IMR-90 (cell line): Measurements from ENCODE around the gene PROX2. TPM values are rescaled to one million over a fixed set of nuclear protein-coding genes. Genes with fewer than 3 reads are reported as not detected.

ENCODE experiments used
- ATAC-seq: fragments of 200-7000 bp; cut with Tn5 transposase; 2 replicates; pipeline ENCODE4 v1.9.1; 2020; ENCODE audit warnings: low read depth, mild to moderate bottlenecking, moderate library complexity
- BruUV-seq: library from RNA; stranded (reverse); fragments of 400-500 nt; replicated peaks from 2 replicates; lab custom pipeline; 2021; lab: Mats Ljungman, UMichigan
- CTCF ChIA-PET: fragments of 300-600 bp; formaldehyde crosslinking; extraction: SDS; loops from one replicate; lab custom pipeline; 2021; ENCODE audit warnings: antibody characterized with exemption; lab: Yijun Ruan, JAX
- POLR2A ChIA-PET: fragments of 300-600 bp; sonication (Branson Sonifier 250); formaldehyde crosslinking; loops from one replicate; lab custom pipeline; 2022; ENCODE audit warnings: antibody characterized with exemption; ENCODE audit not compliant: unreplicated experiment; lab: Charles Lee
- DNase-seq: peaks from one replicate; pipeline ENCODE4 v3.0.0; 2013
- H2AFZ ChIP-seq: replicated peaks from 2 replicates; pipeline ENCODE3; 2013; ENCODE audit warnings: low read length, mild to moderate bottlenecking; ENCODE audit not compliant: poor library complexity
- H2AK5ac ChIP-seq: 2 replicates; pipeline ENCODE4 v1.6.1; 2013; ENCODE audit warnings: low read depth, low read length, inconsistent platforms
- H2AK9ac ChIP-seq: replicated peaks from 2 replicates; pipeline ENCODE3; 2013; ENCODE audit warnings: mild to moderate bottlenecking, low read depth, low read length, moderate library complexity; ENCODE audit not compliant: poor library complexity
- H2BK120ac ChIP-seq: 2 replicates; pipeline ENCODE4 v1.6.1; 2013; ENCODE audit warnings: low read depth, low read length, inconsistent platforms
- H2BK15ac ChIP-seq: 3 replicates; pipeline ENCODE4 v1.6.1; 2013; ENCODE audit warnings: low read depth, low read length, inconsistent platforms
- H2BK20ac ChIP-seq: 2 replicates; pipeline ENCODE4 v1.6.1; 2013; ENCODE audit warnings: low read depth, mild to moderate bottlenecking, inconsistent platforms, low read length, moderate library complexity
- H2BK5ac ChIP-seq: 2 replicates; pipeline ENCODE4 v1.6.1; 2013; ENCODE audit warnings: mild to moderate bottlenecking, low read depth, low read length, inconsistent platforms; ENCODE audit not compliant: poor library complexity, severe bottlenecking
- H3K14ac ChIP-seq: replicated peaks from 2 replicates; pipeline ENCODE4 v1.6.1; 2013; ENCODE audit warnings: low read depth, low read length, inconsistent platforms
- H3K18ac ChIP-seq: 2 replicates; pipeline ENCODE4 v1.6.1; 2013; ENCODE audit warnings: low read depth, low read length, control low read depth
- H3K23ac ChIP-seq: 2 replicates; pipeline ENCODE4 v1.6.1; 2013; ENCODE audit warnings: low read depth, low read length, inconsistent platforms
- H3K27ac ChIP-seq: 2 replicates; pipeline ENCODE4 v1.5.1; 2013; ENCODE audit warnings: mild to moderate bottlenecking, control low read depth, low read length; ENCODE audit not compliant: insufficient read depth
- H3K27me3 ChIP-seq: 2 replicates; pipeline ENCODE4 v1.6.1; 2013; ENCODE audit warnings: low read length; ENCODE audit not compliant: control insufficient read depth, insufficient read depth
- H3K36me3 ChIP-seq: 2 replicates; pipeline ENCODE4 v1.6.1; 2013; ENCODE audit warnings: low read length, mixed read lengths; ENCODE audit not compliant: control insufficient read depth, insufficient read depth
- H3K4ac ChIP-seq: 2 replicates; pipeline ENCODE4 v1.6.1; 2013; ENCODE audit warnings: low read depth, low read length, inconsistent platforms
- H3K4me1 ChIP-seq: 2 replicates; pipeline ENCODE4 v1.6.1; 2013; ENCODE audit warnings: low read length, mixed read lengths; ENCODE audit not compliant: control insufficient read depth, insufficient read depth
- H3K4me2 ChIP-seq: 2 replicates; pipeline ENCODE4 v1.6.1; 2013; ENCODE audit warnings: low read depth, mild to moderate bottlenecking, control low read depth, low read length, moderate library complexity
- H3K4me3 ChIP-seq: 2 replicates; pipeline ENCODE4 v1.5.1; 2013; ENCODE audit warnings: low read depth, mild to moderate bottlenecking, control low read depth, low read length, moderate library complexity; ENCODE audit not compliant: insufficient read depth
- H3K56ac ChIP-seq: 2 replicates; pipeline ENCODE4 v1.6.1; 2013; ENCODE audit warnings: low read length, inconsistent platforms; ENCODE audit not compliant: insufficient read depth; ENCODE audit errors: extremely low read depth
- H3K79me1 ChIP-seq, 2 experiments: 2 replicates each; pipeline ENCODE4 v1.6.1; 2013; ENCODE audit warnings: low read length in 2 of 2, inconsistent platforms in 1 of 2, low read depth in 1 of 2
- H3K9ac ChIP-seq: 2 replicates; pipeline ENCODE4 v1.6.1; 2013; ENCODE audit warnings: low read depth, low read length, control low read depth
- H3K9me1 ChIP-seq: 2 replicates; pipeline ENCODE4 v1.6.1; 2013; ENCODE audit warnings: low read length, inconsistent platforms; ENCODE audit not compliant: insufficient read depth
- H3K9me3 ChIP-seq: 2 replicates; pipeline ENCODE4 v1.6.1; 2013; ENCODE audit warnings: low read length; ENCODE audit not compliant: control insufficient read depth, insufficient read depth
- H4K20me1 ChIP-seq: 2 replicates; pipeline ENCODE4 v1.6.1; 2013; ENCODE audit warnings: low read length, inconsistent platforms; ENCODE audit not compliant: insufficient read depth
- H4K5ac ChIP-seq: 2 replicates; pipeline ENCODE4 v1.6.1; 2013; ENCODE audit warnings: mild to moderate bottlenecking, low read depth, low read length, control low read depth
- H4K8ac ChIP-seq, 2 experiments: 2 replicates each; pipeline ENCODE4 v1.6.1; 2013; ENCODE audit warnings: low read depth in 2 of 2, low read length in 2 of 2, control low read depth in 1 of 2, inconsistent platforms in 1 of 2
- H4K91ac ChIP-seq: 2 replicates; pipeline ENCODE4 v1.6.1; 2013; ENCODE audit warnings: low read depth, low read length, inconsistent platforms; ENCODE audit not compliant: insufficient read depth
- BHLHE40 ChIP-seq: fragments of 150-350 bp; IDR thresholded peaks from 2 replicates; pipeline ENCODE4 v1.6.1; 2016; ENCODE audit warnings: mild to moderate bottlenecking, low read depth, low read length
- CEBPB ChIP-seq: IDR thresholded peaks from 2 replicates; pipeline ENCODE4 v1.6.1; 2012; ENCODE audit warnings: low read depth, low read length, improper control_type of control experiment
- FOS ChIP-seq: fragments of 150-350 bp; IDR thresholded peaks from 2 replicates; pipeline ENCODE4 v1.6.1; 2016; ENCODE audit warnings: low read depth, low read length
- MAZ ChIP-seq: IDR thresholded peaks from 2 replicates; pipeline ENCODE4 v1.6.1; 2012; ENCODE audit warnings: low read depth, mild to moderate bottlenecking, low read length, improper control_type of control experiment, moderate library complexity, borderline replicate concordance
- NFE2L2 ChIP-seq: fragments of 150-350 bp; IDR thresholded peaks from 2 replicates; pipeline ENCODE4 v1.6.1; 2016; ENCODE audit warnings: low read depth, mild to moderate bottlenecking, low read length
- POLR2A ChIP-seq: IDR thresholded peaks from 2 replicates; pipeline ENCODE4 v1.6.1; 2012; ENCODE audit warnings: mild to moderate bottlenecking, low read depth, low read length
- RAD21 ChIP-seq: IDR thresholded peaks from 2 replicates; pipeline ENCODE4 v1.6.1; 2012; ENCODE audit warnings: low read length, improper control_type of control experiment
- RCOR1 ChIP-seq: IDR thresholded peaks from 2 replicates; pipeline ENCODE4 v1.6.1; 2012; ENCODE audit warnings: mild to moderate bottlenecking, low read length, improper control_type of control experiment; ENCODE audit not compliant: insufficient replicate concordance
- RFX5 ChIP-seq: IDR thresholded peaks from 2 replicates; pipeline ENCODE4 v1.8.0; 2012; ENCODE audit warnings: low read depth, mild to moderate bottlenecking, low read length, moderate library complexity
- SMC3 ChIP-seq: fragments of 150-350 bp; IDR thresholded peaks from 2 replicates; pipeline ENCODE4 v1.6.1; 2016; ENCODE audit warnings: low read depth, mild to moderate bottlenecking, antibody characterized with exemption, low read length, moderate library complexity
- WGBS, 2 experiments: methylation state at CpG; one replicate each; pipeline versions ENCODE4 v1.1.5 to v1.1.7; 2013; ENCODE audit warnings: missing lambda C conversion rate in 2 of 2; ENCODE audit not compliant: insufficient read length in 1 of 2; ENCODE audit errors: extremely low coverage in 2 of 2; 5-methylcytosine and 5-hydroxymethylcytosine counted together
- dilution Hi-C: fragments of 300-500 bp; cut with HindIII; formaldehyde crosslinking; loops from one replicate; pipeline ENCODE4 v1.14.3; 2018; ENCODE audit warnings: low sequenced_read_pairs; ENCODE audit not compliant: unreplicated experiment
- in situ Hi-C: fragments of 300-500 bp; cut with MboI; formaldehyde crosslinking; loops from 3 replicates; pipeline ENCODE4 v1.14.3; 2019; ENCODE audit warnings: low sequenced_read_pairs, inconsistent platforms, mixed read lengths
- intact Hi-C: fragments of 100-400 bp; cut with micrococcal nuclease; formaldehyde crosslinking; loops from 2 replicates; pipeline ENCODE4 v1.10.0; 2022
- polyA plus RNA-seq, 3 experiments: library from polyadenylated mRNA; depleted of rRNA; stranded (reverse); fragments of >200 nt; gene quantifications; 2 replicates each; pipeline ENCODE4 v1.2.3, GENCODE V29; 2012; ENCODE audit warnings: low replicate concordance in 1 of 3
- total RNA-seq: library from RNA; depleted of rRNA; stranded (reverse); fragments of >200 nt; gene quantifications from 2 replicates; pipeline ENCODE4 v1.2.3, GENCODE V29; 2012
- TF ChIP-seq, protein P1 (sequence below): fragments of 150-350 bp; IDR thresholded peaks from 2 replicates; pipeline ENCODE4 v1.6.1; 2017; ENCODE audit warnings: mild to moderate bottlenecking, antibody characterized with exemption, low read length, low read depth
- TF ChIP-seq, protein P2 (sequence below): fragments of 150-350 bp; IDR thresholded peaks from 2 replicates; pipeline ENCODE4 v1.6.1; 2016; ENCODE audit warnings: low read depth, mild to moderate bottlenecking, low read length, moderate library complexity, borderline replicate concordance
- TF ChIP-seq, protein P3 (sequence below): conservative IDR thresholded peaks from 2 replicates; pipeline ENCODE4 v1.5.1; 2012; ENCODE audit warnings: mild to moderate bottlenecking, low read depth, low read length, improper control_type of control experiment

The PROX2 gene
- total and polyA plus RNA-seq, 2 of the 4 experiments (the other 2 are of a cell fraction): not detected

DNA sequence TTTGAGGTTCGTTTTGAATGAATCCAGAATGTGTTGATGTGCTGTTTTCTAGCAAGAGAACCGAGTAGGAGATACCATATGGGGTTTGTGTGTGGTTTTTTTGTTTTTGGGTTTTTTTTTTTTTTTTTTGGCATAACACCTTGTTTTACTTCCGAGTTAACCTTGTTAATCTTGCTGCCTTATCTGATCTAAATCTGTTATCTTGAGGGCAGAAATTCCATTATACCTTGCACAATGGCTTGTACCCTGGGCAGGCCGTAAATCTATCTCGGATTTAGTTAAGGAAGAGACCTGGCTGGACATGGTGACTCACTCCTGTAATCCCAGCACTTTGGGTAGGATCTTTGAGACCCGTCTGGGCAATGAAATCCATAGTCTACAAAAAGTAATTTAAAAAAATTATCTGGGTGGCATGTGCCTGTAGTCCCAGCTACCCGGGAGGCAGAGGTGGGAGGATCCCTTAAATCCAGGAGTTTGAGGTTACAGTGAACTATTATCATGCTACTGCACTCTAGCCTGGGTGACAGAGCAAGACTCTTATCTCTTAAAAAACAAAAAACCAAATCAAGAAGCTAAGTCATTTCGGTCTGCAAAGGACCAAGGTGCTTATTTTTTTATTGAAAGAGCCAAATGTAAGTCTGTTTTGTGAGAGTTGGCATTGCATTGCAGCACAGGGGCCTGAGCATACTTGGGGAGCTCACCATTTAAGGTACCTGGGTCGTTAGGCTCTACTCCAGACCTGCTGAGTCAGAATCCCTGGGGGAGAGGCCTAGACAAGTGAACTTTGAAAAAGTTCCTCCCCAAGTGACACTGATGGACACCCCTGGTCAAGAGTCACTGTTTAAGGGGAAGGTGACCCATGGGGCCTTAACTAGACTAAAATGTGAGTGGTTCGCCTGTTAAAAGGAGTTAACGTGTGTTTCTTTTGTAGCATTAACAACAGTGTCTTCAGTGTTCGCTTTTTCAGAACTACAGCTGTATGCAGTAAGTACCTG, 12.5 kb upstream of the PROX2 start:
- Histone ChIP-seq H3K27ac (peak overlapping the region; percentile 9; the same call in 1 of the 2 replicates), H3K18ac (peak overlapping the region; percentile 13; the same call in 1 of the 2 replicates), H2BK20ac (no peak overlapping the region), H3K4me1 (peaks cover 28% of the 10 kb centered on the region), H2AK9ac (no peak overlapping the region), H2AK5ac (no peak overlapping the region), H4K20me1 (peaks cover 52% of the 10 kb centered on the region), H4K91ac (no peak overlapping the region), H2BK120ac (no peak overlapping the region), H3K36me3 (peaks cover 34% of the 10 kb centered on the region), H4K8ac (no peak overlapping the region), H3K4me2 (0 out of 2 replicates have a peak overlapping the region, but pooled peaks have one; percentile 6), H3K9me3 (no peaks in the 10 kb centered on the region), H3K14ac (no peak overlapping the region; the same call in 1 of the 2 replicates), H3K4me3 (no peak overlapping the region), H2BK15ac (no peak overlapping the region), H3K56ac (no peak overlapping the region), H3K27me3 (no peaks in the 10 kb centered on the region), H4K5ac (0 out of 2 replicates have a peak overlapping the region, but pooled peaks have one; percentile 13), H3K23ac (peak overlapping the region; percentile 2; the same call in 1 of the 2 replicates), H2AFZ (no peak overlapping the region), H3K9ac (no peak overlapping the region), H3K9me1 (peaks cover 18% of the 10 kb centered on the region), H3K79me1 (peaks cover 26 to 87% of the 10 kb centered on the region in 2 experiments), H2BK5ac (peak overlapping the region; percentile 24), H3K4ac (no peak overlapping the region)
- 79% methylated on average over 2 of the region's 12 CpGs; no CpG with 5 or more reads in 1 of the 2 experiments for WGBS, 2 experiments
- in situ Hi-C loops (no loop called here), dilution Hi-C loops (no loop called here), intact Hi-C loops (loop anchor here (10.0 kb wide), 1 partner anchor 284 kb away; no protein-coding TSS in a partner anchor)
- CTCF ChIA-PET: interaction anchor here (0.6 to 1.9 kb wide), 5 partner anchors 9 to 695 kb away, joined by 3 to 9 read pairs (median 5); no protein-coding TSS in a partner anchor
- DNase-seq: no peak
- ATAC-seq: no peak
- POLR2A ChIA-PET: no interaction called here
- no TSS peak for BruUV-seq
- TF ChIP-seq RAD21 (no peak), CEBPB (no peak), FOS (no peak), NFE2L2 (no peak), RCOR1 (no peak), MAZ (no peak), BHLHE40 (no peak), POLR2A (no peak), RFX5 (no peak), SMC3 (no peak)
- TF ChIP-seq, protein P1, sequence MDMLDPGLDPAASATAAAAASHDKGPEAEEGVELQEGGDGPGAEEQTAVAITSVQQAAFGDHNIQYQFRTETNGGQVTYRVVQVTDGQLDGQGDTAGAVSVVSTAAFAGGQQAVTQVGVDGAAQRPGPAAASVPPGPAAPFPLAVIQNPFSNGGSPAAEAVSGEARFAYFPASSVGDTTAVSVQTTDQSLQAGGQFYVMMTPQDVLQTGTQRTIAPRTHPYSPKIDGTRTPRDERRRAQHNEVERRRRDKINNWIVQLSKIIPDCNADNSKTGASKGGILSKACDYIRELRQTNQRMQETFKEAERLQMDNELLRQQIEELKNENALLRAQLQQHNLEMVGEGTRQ: no peak
- TF ChIP-seq, protein P2, sequence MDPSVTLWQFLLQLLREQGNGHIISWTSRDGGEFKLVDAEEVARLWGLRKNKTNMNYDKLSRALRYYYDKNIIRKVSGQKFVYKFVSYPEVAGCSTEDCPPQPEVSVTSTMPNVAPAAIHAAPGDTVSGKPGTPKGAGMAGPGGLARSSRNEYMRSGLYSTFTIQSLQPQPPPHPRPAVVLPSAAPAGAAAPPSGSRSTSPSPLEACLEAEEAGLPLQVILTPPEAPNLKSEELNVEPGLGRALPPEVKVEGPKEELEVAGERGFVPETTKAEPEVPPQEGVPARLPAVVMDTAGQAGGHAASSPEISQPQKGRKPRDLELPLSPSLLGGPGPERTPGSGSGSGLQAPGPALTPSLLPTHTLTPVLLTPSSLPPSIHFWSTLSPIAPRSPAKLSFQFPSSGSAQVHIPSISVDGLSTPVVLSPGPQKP: no peak
- TF ChIP-seq, protein P3, sequence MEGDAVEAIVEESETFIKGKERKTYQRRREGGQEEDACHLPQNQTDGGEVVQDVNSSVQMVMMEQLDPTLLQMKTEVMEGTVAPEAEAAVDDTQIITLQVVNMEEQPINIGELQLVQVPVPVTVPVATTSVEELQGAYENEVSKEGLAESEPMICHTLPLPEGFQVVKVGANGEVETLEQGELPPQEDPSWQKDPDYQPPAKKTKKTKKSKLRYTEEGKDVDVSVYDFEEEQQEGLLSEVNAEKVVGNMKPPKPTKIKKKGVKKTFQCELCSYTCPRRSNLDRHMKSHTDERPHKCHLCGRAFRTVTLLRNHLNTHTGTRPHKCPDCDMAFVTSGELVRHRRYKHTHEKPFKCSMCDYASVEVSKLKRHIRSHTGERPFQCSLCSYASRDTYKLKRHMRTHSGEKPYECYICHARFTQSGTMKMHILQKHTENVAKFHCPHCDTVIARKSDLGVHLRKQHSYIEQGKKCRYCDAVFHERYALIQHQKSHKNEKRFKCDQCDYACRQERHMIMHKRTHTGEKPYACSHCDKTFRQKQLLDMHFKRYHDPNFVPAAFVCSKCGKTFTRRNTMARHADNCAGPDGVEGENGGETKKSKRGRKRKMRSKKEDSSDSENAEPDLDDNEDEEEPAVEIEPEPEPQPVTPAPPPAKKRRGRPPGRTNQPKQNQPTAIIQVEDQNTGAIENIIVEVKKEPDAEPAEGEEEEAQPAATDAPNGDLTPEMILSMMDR: no peak
